WTC11 (cell line): Measurements from ENCODE around the gene LHPP. TPM values are rescaled to one million over a fixed set of nuclear protein-coding genes. Genes with fewer than 3 reads are reported as not detected.

ENCODE experiments used
- ATAC-seq: fragments of 200-7000 bp; cut with Tn5 transposase; 2 replicates; pipeline ENCODE4 v1.10.0; 2021; ENCODE audit warnings: mild to moderate bottlenecking, moderate library complexity
- CTCF ChIA-PET: fragments of 300-600 bp; sonication (Branson Sonifier 250); formaldehyde crosslinking; loops from one replicate; lab custom pipeline; 2021; ENCODE audit warnings: antibody characterized with exemption; lab: Charles Lee
- POLR2A ChIA-PET: fragments of 350-600 bp; sonication (Branson Sonifier 250); formaldehyde crosslinking; loops from one replicate; lab custom pipeline; 2021; ENCODE audit warnings: antibody characterized with exemption; lab: Charles Lee
- DNase-seq: peaks from one replicate; pipeline ENCODE4 v3.0.0; 2021; ENCODE audit warnings: low spot score
- H3K27ac Mint-ChIP-seq: 2 replicates; pipeline ENCODE4 v1.8.0; 2021; ENCODE audit warnings: mixed read lengths
- H3K27me3 Mint-ChIP-seq: 2 replicates; pipeline ENCODE4 v1.8.0; 2021; ENCODE audit warnings: low read depth, mild to moderate bottlenecking, moderate library complexity, mixed read lengths
- H3K36me3 Mint-ChIP-seq: 2 replicates; pipeline ENCODE4 v1.8.0; 2021; ENCODE audit warnings: mixed read lengths
- H3K4me1 Mint-ChIP-seq: 2 replicates; pipeline ENCODE4 v1.8.0; 2022; ENCODE audit warnings: mixed read lengths
- H3K4me3 Mint-ChIP-seq: 2 replicates; pipeline ENCODE4 v1.8.0; 2021; ENCODE audit warnings: mild to moderate bottlenecking, moderate library complexity, mixed read lengths
- H3K9me3 Mint-ChIP-seq: 2 replicates; pipeline ENCODE4 v1.8.0; 2021; ENCODE audit warnings: mixed read lengths
- CREM ChIP-seq: sonication (generic); formaldehyde crosslinking; IDR thresholded peaks from 2 replicates; pipeline ENCODE4 v1.8.1; 2022; ENCODE audit warnings: mild to moderate bottlenecking, missing genetic modification reagents, moderate library complexity
- JAZF1 ChIP-seq: fragments of 250-450 bp; sonication (Bioruptor Pico); IDR thresholded peaks from 2 replicates; pipeline ENCODE4 v1.9.0; 2021; ENCODE audit warnings: moderate library complexity, mild to moderate bottlenecking, inconsistent platforms
- MYBL2 ChIP-seq: sonication (generic); formaldehyde crosslinking; IDR thresholded peaks from 2 replicates; pipeline ENCODE4 v1.8.1; 2023; ENCODE audit warnings: mild to moderate bottlenecking, moderate library complexity, missing genetic modification reagents
- SMAD3 ChIP-seq: sonication (generic); formaldehyde crosslinking; IDR thresholded peaks from 2 replicates; pipeline ENCODE4 v1.8.0; 2022; ENCODE audit warnings: missing genetic modification reagents, mild to moderate bottlenecking, borderline replicate concordance
- ZNF232 ChIP-seq: sonication (generic); formaldehyde crosslinking; IDR thresholded peaks from 2 replicates; pipeline ENCODE4 v1.8.0; 2022; ENCODE audit warnings: mild to moderate bottlenecking, missing genetic modification reagents
- ZNF317 ChIP-seq: sonication (generic); formaldehyde crosslinking; IDR thresholded peaks from 2 replicates; pipeline ENCODE4 v1.8.1; 2023; ENCODE audit warnings: low read depth, mild to moderate bottlenecking, moderate library complexity, missing genetic modification reagents, borderline replicate concordance
- total RNA-seq: library from RNA; stranded (reverse); gene quantifications from 3 replicates; pipeline ENCODE4 v1.2.3, GENCODE V29; 2021
- TF ChIP-seq, protein P1 (sequence below): sonication (generic); formaldehyde crosslinking; IDR thresholded peaks from 2 replicates; pipeline ENCODE4 v1.8.1; 2023; ENCODE audit warnings: mild to moderate bottlenecking, missing genetic modification reagents
- TF ChIP-seq, protein P2 (sequence below): fragments of 250-450 bp; sonication (Bioruptor Pico); IDR thresholded peaks from 2 replicates; pipeline ENCODE4 v2.1.2; 2022; ENCODE audit warnings: mild to moderate bottlenecking, moderate library complexity
- TF ChIP-seq, protein P3 (sequence below): sonication (generic); formaldehyde crosslinking; IDR thresholded peaks from 2 replicates; pipeline ENCODE4 v1.8.1; 2023; ENCODE audit warnings: mild to moderate bottlenecking, moderate library complexity, missing genetic modification reagents
- TF ChIP-seq, protein P4 (sequence below): sonication (generic); formaldehyde crosslinking; IDR thresholded peaks from 2 replicates; pipeline ENCODE4 v1.8.1; 2023; ENCODE audit warnings: mild to moderate bottlenecking, missing genetic modification reagents, moderate library complexity
- TF ChIP-seq, protein P5 (sequence below): sonication (generic); formaldehyde crosslinking; IDR thresholded peaks from 2 replicates; pipeline ENCODE4 v1.8.1; 2023; ENCODE audit warnings: mild to moderate bottlenecking, missing genetic modification reagents, borderline replicate concordance
- TF ChIP-seq, protein P6 (sequence below): fragments of 250-450 bp; sonication (Bioruptor Pico); IDR thresholded peaks from 2 replicates; pipeline ENCODE4 v1.9.0; 2021; ENCODE audit warnings: mild to moderate bottlenecking

Gene LHPP
- total RNA-seq, 1 experiment from 2014 or later, result 33.2 TPM

DNA sequence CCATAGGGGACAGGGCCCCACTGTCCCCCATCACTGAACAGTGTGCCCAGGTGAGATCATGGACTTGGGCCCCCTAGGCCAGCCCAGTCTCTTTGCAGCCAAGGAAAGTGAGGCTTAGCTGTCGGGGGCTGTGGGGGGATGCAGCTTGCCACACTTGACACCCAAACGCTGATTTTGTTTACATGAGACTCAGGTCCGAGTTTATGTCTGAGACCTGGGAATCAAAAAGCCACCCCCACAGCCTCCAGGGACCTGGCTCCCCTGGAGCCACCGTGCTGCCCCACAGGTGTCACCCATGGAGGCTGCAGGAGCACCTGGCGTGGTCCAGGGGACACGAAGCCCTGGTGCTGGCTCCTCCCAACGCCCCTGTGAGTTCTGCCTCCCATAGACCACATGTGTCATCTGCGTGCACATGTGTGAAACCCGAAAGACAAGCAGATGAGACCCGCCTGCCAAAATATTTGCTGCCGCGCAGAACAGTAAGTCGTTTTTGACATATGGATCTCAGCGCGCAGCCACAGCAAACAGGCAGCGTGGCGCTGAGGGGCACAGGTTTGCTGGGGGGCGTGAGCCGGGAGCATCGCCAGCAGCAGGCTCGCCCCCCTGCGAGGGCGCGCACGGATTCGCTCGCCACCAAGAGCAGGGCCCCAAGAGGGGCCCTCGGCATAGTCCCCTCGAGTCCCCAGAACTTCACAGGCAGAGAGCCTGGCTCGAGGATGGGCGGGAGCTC, 112.3 kb downstream of the LHPP start:
- Mint-ChIP-seq H3K4me3 (no peak overlapping the region), H3K36me3 (peaks cover 6% of the 10 kb centered on the region; the same call in 1 of the 2 replicates), H3K4me1 (0 out of 2 replicates have a peak, but pooled peaks cover 3% of the 10 kb centered on the region), H3K9me3 (peaks cover 8% of the 10 kb centered on the region), H3K27me3 (no peaks in the 10 kb centered on the region), H3K27ac (no peak overlapping the region)
- ChIA-PET CTCF (interaction anchor here (0.6 to 1.1 kb wide), 2 partner anchors 40 to 584 kb away, joined by 3 read pairs; no protein-coding TSS in a partner anchor), POLR2A (no interaction called here)
- TF ChIP-seq, protein P1, sequence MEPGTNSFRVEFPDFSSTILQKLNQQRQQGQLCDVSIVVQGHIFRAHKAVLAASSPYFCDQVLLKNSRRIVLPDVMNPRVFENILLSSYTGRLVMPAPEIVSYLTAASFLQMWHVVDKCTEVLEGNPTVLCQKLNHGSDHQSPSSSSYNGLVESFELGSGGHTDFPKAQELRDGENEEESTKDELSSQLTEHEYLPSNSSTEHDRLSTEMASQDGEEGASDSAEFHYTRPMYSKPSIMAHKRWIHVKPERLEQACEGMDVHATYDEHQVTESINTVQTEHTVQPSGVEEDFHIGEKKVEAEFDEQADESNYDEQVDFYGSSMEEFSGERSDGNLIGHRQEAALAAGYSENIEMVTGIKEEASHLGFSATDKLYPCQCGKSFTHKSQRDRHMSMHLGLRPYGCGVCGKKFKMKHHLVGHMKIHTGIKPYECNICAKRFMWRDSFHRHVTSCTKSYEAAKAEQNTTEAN (CRISPR knock-in tag), result no peak
- TF ChIP-seq, protein P2, sequence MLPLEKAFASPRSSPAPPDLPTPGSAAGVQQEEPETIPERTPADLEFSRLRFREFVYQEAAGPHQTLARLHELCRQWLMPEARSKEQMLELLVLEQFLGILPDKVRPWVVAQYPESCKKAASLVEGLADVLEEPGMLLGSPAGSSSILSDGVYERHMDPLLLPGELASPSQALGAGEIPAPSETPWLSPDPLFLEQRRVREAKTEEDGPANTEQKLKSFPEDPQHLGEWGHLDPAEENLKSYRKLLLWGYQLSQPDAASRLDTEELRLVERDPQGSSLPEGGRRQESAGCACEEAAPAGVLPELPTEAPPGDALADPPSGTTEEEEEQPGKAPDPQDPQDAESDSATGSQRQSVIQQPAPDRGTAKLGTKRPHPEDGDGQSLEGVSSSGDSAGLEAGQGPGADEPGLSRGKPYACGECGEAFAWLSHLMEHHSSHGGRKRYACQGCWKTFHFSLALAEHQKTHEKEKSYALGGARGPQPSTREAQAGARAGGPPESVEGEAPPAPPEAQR (CRISPR knock-in tag), result no peak
- TF ChIP-seq ZNF317 (CRISPR knock-in tag), result no peak
- TF ChIP-seq, protein P3, sequence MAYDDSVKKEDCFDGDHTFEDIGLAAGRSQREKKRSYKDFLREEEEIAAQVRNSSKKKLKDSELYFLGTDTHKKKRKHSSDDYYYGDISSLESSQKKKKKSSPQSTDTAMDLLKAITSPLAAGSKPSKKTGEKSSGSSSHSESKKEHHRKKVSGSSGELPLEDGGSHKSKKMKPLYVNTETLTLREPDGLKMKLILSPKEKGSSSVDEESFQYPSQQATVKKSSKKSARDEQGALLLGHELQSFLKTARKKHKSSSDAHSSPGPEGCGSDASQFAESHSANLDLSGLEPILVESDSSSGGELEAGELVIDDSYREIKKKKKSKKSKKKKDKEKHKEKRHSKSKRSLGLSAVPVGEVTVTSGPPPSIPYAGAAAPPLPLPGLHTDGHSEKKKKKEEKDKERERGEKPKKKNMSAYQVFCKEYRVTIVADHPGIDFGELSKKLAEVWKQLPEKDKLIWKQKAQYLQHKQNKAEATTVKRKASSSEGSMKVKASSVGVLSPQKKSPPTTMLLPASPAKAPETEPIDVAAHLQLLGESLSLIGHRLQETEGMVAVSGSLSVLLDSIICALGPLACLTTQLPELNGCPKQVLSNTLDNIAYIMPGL (CRISPR knock-in tag), result no peak
- TF ChIP-seq, protein P4, sequence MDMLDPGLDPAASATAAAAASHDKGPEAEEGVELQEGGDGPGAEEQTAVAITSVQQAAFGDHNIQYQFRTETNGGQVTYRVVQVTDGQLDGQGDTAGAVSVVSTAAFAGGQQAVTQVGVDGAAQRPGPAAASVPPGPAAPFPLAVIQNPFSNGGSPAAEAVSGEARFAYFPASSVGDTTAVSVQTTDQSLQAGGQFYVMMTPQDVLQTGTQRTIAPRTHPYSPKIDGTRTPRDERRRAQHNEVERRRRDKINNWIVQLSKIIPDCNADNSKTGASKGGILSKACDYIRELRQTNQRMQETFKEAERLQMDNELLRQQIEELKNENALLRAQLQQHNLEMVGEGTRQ, result no peak
- TF ChIP-seq ZNF232 (CRISPR knock-in tag), result no peak
- no peak for TF ChIP-seq SMAD3 (CRISPR knock-in tag)
- TF ChIP-seq, protein P5, sequence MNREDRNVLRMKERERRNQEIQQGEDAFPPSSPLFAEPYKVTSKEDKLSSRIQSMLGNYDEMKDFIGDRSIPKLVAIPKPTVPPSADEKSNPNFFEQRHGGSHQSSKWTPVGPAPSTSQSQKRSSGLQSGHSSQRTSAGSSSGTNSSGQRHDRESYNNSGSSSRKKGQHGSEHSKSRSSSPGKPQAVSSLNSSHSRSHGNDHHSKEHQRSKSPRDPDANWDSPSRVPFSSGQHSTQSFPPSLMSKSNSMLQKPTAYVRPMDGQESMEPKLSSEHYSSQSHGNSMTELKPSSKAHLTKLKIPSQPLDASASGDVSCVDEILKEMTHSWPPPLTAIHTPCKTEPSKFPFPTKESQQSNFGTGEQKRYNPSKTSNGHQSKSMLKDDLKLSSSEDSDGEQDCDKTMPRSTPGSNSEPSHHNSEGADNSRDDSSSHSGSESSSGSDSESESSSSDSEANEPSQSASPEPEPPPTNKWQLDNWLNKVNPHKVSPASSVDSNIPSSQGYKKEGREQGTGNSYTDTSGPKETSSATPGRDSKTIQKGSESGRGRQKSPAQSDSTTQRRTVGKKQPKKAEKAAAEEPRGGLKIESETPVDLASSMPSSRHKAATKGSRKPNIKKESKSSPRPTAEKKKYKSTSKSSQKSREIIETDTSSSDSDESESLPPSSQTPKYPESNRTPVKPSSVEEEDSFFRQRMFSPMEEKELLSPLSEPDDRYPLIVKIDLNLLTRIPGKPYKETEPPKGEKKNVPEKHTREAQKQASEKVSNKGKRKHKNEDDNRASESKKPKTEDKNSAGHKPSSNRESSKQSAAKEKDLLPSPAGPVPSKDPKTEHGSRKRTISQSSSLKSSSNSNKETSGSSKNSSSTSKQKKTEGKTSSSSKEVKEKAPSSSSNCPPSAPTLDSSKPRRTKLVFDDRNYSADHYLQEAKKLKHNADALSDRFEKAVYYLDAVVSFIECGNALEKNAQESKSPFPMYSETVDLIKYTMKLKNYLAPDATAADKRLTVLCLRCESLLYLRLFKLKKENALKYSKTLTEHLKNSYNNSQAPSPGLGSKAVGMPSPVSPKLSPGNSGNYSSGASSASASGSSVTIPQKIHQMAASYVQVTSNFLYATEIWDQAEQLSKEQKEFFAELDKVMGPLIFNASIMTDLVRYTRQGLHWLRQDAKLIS (CRISPR knock-in tag), result no peak
- TF ChIP-seq JAZF1 (CRISPR knock-in tag), result no peak
- TF ChIP-seq, protein P6, sequence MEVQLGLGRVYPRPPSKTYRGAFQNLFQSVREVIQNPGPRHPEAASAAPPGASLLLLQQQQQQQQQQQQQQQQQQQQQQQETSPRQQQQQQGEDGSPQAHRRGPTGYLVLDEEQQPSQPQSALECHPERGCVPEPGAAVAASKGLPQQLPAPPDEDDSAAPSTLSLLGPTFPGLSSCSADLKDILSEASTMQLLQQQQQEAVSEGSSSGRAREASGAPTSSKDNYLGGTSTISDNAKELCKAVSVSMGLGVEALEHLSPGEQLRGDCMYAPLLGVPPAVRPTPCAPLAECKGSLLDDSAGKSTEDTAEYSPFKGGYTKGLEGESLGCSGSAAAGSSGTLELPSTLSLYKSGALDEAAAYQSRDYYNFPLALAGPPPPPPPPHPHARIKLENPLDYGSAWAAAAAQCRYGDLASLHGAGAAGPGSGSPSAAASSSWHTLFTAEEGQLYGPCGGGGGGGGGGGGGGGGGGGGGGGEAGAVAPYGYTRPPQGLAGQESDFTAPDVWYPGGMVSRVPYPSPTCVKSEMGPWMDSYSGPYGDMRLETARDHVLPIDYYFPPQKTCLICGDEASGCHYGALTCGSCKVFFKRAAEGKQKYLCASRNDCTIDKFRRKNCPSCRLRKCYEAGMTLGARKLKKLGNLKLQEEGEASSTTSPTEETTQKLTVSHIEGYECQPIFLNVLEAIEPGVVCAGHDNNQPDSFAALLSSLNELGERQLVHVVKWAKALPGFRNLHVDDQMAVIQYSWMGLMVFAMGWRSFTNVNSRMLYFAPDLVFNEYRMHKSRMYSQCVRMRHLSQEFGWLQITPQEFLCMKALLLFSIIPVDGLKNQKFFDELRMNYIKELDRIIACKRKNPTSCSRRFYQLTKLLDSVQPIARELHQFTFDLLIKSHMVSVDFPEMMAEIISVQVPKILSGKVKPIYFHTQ (CRISPR knock-in tag), result no peak
- TF ChIP-seq CREM, result no peak
- TF ChIP-seq MYBL2 (CRISPR knock-in tag), result no peak
- no peak for ATAC-seq
- no peak for DNase-seq
